Measurements from ENCODE around the gene SCAP.

Gene SCAP

DNA sequence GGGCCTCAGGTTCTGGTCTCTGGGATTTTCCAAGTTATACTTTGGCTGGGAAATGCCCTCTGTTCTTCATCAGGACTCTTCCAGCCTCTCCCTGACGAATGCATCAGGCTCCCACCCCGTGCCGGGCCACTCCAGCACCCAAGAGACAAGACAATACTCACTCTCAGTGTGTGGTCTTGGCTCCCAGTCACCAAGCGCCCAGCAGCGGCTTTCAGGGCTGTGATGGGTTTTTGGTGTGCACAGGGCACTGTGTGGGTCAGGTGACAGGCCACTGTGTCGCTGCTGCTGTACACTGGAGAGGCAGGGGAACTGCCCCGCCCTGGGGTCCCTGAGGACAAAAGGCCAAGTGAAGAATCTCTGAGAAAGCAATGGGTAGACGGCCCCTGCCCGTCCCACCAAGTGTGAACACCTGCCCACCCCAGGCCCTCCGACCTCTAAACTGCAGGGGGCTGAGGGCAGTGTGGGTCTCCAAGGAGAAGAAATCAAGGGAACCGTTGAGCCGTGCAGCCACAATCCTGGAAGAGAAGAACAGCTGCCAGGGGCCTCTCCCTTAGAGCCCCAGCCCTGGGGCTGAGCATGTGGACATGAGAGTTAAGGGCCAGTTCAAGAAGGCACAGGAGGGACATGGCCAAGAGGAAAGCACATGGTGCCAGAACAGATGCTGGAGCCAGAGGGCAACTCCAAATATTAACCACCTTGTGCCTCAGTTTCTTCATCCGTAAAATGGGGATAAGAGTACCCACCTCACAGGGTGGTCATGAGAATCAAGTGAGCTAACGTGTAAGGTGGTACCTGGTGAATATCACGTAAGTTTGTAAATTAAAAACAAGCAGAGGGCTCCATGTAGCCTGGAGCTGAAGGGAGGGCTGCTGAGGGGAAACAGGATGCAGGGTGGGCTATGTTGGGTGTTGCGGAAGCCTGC, 60.8 kb downstream of the SCAP start:
- no peak for DNase-seq

DNA sequence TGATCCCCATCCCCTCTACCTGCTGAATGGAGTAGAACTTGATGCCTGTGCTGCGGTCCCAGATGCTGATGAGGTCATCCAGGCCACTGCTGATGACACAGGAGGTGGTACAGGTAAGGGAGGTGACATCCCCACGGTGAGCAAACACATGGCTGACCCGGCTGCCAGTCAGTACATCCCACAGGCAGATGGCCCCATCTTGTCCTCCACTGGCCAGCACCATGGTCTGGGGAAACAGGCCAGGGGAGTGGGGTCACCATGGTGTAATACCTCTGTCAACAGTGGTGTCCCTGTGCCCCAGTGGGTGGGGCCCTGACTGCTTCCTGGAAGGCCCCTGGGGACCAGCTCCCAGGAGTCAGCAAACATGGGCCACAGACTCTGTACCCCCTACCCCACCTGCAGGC, 61.6 kb downstream of the SCAP start:
- no peak for DNase-seq

DNA sequence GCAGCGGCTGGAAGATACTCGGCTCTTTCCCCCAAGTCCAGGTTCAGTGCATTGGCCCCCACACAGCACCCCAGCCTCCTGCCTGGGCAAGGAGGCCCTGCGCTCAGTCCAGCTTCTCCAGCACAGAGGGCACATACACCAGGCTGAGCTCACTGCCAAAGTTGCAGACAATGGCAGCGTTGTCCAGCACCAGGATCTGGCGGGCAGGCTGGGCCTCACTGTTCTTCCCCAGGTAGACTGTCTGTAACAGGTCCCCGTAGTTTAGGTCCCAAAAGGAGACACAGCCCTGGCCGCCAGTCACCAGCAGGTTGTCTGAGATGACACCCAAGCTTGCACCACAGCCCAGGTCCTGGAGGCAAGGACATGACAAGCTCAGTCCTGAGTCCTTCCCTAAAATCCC, 62.0 kb downstream of the SCAP start:
- no peak for DNase-seq

DNA sequence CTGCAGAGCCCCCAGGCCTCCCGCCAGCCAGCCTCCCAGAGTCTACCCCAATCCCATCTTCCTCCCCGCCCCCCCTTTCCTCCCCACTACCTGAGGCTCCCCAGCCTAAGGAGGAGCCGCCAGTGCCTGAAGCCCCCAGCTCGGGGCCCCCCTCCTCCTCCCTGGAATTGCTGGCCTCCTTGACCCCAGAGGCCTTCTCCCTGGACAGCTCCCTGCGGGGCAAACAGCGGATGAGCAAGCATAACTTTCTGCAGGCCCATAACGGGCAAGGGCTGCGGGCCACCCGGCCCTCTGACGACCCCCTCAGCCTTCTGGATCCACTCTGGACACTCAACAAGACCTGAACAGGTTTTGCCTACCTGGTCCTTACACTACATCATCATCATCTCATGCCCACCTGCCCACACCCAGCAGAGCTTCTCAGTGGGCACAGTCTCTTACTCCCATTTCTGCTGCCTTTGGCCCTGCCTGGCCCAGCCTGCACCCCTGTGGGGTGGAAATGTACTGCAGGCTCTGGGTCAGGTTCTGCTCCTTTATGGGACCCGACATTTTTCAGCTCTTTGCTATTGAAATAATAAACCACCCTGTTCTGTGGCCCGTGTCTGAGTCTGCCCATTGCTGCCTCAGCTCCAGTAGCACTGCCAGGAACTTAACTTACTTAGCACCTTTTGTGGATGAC, 62.8 kb downstream of the SCAP start:
- no peak for DNase-seq

DNA sequence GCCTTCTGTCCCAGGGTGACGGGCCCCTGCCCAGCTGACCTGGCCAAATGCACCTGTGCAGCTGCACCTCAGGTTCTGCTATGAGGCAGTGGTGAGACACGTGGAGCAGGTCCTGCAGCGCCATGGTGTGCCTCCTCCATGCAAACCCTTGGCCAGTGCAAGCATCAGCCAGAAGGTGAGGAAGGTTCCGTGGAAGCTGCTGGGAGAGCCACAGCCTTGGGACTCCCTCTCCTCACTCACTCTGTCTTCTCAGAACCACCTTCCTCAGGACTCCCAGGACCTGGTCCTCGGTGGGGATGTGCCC, 63.3 kb downstream of the SCAP start:
- no peak for DNase-seq

DNA sequence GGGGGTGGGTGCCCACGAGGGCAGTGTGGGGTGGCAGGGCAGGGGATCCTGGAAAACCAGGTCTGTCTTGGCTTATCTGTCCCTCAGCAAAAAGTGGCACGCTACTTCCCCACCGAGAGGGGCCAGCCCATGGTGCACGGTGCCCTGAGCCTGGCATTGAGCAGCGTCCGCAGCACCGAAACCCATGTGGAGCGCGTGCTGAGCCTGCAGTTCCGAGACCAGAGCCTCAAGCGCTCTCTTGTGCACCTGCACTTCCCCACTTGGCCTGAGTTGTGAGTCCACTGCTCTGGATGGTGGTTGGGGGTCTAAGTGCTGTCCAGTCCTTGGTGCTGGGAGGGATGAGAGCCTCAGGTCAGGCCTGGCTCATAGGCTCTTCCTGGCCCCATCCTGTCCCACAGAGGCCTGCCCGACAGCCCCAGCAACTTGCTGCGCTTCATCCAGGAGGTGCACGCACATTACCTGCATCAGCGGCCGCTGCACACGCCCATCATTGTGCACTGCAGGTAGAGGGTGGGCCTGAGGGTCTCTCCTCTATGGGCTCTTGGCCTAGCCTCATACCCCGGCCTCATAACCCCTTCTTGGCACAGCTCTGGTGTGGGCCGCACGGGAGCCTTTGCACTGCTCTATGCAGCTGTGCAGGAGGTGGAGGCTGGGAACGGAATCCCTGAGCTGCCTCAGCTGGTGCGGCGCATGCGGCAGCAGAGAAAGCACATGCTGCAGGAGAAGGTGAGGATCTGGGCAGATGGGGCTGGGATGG, 63.9 kb downstream of the SCAP start:
- DNase-seq = no peak

DNA sequence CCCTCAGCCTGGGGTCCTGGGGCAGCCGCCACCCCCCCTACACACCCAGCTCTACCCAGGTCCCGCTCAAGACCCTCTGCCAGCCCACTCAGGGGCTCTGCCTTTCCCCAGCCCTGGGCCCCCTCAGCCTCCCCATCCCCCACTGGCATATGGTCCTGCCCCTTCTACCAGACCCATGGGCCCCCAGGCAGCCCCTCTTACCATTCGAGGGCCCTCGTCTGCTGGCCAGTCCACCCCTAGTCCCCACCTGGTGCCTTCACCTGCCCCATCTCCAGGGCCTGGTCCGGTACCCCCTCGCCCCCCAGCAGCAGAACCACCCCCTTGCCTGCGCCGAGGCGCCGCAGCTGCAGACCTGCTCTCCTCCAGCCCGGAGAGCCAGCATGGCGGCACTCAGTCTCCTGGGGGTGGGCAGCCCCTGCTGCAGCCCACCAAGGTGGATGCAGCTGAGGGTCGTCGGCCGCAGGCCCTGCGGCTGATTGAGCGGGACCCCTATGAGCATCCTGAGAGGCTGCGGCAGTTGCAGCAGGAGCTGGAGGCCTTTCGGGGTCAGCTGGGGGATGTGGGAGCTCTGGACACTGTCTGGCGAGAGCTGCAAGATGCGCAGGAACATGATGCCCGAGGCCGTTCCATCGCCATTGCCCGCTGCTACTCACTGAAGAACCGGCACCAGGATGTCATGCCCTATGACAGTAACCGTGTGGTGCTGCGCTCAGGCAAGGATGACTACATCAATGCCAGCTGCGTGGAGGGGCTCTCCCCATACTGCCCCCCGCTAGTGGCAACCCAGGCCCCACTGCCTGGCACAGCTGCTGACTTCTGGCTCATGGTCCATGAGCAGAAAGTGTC, 64.7 kb downstream of the SCAP start:
- no peak for DNase-seq

DNA sequence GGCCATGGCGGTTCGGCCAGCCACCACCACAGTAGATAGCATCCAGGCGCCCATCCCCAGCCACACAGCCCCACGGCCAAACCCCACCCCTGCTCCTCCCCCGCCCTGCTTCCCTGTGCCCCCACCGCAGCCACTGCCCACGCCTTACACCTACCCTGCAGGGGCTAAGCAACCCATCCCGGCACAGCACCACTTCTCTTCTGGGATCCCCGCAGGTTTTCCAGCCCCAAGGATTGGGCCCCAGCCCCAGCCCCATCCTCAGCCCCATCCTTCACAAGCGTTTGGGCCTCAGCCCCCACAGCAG, 65.4 kb downstream of the SCAP start:
- DNase-seq = no peak

DNA sequence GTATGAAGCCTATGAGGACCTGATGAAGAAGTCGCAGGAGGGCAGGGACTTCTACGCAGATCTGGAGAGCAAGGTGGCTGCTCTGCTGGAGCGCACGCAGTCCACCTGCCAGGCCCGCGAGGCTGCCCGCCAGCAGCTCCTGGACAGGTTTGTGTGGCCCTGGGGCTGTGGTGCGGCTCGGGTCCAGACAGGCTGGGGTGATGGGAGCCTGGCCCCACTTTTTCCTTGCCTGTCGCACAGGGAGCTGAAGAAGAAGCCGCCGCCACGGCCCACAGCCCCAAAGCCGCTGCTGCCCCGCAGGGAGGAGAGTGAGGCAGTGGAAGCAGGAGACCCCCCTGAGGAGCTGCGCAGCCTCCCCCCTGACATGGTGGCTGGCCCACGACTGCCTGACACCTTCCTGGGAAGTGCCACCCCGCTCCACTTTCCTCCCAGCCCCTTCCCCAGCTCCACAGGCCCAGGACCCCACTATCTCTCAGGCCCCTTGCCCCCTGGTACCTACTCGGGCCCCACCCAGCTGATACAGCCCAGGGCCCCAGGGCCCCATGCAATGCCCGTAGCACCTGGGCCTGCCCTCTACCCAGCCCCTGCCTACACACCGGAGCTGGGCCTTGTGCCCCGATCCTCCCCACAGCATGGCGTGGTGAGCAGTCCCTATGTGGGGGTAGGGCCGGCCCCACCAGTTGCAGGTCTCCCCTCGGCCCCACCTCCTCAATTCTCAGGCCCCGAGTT, 65.9 kb downstream of the SCAP start:
- DNase-seq = no peak

DNA sequence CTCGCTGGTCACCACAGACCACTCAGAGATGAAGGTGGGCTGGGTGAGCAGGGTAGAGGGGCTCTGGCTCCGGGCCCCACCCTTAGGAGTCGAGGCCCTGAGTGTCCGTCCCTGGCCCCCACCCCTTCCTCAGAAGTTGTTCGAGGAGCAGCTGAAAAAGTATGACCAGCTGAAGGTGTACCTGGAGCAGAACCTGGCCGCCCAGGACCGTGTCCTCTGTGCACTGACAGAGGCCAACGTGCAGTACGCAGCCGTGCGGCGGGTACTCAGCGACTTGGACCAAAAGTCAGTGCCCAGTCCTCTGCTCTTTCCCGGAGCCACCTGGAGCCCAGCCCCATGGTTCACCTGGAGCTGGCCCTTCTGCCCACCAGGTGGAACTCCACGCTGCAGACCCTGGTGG, 66.5 kb downstream of the SCAP start:
- DNase-seq = no peak

DNA sequence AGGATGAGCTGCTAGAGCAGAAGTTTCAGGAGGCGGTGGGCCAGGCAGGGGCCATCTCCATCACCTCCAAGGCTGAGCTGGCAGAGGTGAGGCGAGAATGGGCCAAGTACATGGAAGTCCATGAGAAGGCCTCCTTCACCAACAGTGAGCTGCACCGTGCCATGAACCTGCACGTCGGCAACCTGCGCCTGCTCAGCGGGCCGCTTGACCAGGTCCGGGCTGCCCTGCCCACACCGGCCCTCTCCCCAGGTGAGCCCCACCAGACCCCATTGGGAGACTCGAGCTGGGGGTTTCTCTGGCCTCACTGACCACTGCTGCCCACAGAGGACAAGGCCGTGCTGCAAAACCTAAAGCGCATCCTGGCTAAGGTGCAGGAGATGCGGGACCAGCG, 66.9 kb downstream of the SCAP start:
- DNase-seq = no peak

DNA sequence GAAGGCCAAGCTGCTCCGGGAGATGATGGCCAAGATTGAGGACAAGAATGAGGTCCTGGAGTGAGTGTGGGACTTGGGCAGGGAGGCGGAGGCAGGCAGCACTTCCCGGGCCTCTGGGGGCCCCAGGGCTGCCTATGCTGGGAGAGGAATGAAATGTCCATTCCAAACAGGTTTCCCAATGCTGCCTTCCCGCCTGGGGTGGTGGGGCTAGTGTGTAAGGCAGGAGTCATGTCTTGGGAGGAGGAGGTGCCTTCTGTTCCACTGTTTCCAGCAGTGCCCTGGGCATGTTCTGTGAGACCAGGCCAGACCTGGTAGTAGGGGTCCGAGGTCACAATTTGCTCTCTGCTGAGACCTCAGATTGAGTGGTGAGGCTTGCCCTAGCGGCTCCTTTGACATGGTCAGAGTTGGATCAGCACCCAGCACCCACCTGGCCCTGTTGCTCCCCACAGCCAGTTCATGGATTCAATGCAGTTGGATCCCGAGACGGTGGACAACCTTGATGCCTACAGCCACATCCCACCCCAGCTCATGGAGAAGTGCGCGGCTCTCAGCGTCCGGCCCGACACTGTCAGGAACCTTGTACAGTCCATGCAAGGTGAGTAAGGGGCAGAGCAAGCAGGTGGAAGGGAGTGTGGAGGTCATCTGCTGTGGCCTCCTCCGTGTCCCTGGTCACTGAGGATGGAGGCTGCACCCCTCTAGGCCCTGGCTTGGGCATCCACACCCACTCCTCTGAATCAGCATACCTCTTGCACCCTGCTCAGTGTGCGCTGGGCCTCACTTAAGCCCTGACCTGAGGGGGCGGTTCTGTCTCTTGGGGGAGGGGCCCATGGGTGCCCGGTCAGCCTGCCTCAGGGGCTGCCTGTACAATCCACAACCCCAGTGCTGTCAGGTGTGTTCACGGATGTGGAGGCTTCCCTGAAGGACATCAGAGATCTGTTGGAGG, 67.6 kb downstream of the SCAP start:
- no peak for DNase-seq

DNA sequence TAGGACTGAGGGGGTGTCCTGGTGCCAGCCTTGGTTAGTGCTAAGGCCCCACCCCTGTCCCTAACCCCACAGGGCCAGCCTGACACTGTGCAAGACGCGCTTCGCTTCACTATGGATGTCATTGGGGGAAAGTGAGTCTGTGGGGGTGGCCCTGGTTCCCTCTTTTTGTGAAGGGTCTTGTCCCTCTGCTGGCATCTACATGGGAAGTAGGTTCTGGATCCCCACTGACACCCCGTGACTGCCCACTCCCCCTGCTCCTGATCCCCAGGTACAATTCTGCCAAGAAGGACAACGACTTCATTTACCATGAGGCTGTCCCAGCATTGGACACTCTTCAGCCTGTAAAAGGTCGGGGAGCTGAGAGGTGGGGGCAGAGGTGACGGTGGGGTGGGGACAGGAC, 68.5 kb downstream of the SCAP start:
- no peak for DNase-seq

DNA sequence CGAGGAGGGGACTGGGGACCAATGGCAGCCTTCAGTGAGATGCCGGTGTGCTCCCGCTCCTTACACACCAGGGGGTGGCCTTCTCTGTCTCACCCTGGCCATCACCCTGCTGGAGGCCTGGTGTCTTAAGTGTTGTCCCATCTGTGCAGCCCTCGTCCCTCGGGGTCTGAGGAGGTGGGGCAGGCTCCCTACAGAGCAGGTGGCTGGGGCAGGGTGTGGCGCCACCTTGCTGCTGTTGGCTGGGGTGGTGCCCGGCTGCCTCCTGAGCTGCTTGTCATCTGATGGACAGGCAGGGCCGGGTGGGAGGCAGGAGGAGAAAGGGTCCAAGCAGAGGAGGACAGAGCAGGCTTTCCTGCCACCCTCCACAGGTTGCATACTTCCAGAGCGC, 69.0 kb downstream of the SCAP start:
- DNase-seq = no peak

DNA sequence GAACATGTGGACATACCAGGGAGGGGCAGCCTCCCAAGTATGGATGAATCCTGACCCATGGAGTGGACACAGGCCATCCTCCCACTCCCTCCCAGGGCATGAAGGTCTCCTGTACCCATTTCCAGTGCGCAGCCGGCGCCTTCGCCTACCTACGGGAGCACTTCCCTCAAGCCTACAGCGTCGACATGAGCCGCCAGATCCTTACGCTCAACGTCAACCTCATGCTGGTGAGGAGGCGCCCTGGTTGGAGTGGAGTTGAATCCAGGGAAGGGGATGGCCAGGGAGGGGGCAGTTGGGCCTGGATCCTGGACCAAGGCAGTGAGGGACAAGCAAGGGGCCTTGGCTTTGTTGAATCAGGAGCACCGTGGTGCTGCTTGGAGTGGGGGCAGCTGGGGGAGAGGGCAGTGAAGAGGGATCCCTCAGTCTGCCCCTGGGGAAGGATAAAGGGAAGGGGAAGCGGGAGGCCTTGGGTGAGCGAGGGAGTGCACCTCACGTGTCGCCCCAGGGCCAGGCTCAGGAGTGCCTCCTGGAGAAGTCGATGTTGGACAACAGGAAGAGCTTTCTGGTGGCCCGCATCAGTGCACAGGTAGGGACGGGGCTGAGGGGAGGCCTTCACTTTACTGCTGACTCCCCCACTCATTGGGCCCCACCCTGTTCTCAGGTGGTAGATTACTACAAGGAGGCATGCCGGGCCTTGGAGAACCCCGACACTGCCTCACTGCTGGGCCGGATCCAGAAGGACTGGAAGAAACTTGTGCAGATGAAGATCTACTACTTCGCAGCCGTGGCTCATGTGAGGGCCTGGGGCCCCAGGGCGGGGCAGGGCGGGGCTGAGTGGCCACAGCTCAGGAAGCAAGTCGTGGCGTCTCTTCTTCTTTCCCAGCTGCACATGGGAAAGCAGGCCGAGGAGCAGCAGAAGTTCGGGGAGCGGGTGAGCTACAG, 69.7 kb downstream of the SCAP start:
- no peak for DNase-seq

DNA sequence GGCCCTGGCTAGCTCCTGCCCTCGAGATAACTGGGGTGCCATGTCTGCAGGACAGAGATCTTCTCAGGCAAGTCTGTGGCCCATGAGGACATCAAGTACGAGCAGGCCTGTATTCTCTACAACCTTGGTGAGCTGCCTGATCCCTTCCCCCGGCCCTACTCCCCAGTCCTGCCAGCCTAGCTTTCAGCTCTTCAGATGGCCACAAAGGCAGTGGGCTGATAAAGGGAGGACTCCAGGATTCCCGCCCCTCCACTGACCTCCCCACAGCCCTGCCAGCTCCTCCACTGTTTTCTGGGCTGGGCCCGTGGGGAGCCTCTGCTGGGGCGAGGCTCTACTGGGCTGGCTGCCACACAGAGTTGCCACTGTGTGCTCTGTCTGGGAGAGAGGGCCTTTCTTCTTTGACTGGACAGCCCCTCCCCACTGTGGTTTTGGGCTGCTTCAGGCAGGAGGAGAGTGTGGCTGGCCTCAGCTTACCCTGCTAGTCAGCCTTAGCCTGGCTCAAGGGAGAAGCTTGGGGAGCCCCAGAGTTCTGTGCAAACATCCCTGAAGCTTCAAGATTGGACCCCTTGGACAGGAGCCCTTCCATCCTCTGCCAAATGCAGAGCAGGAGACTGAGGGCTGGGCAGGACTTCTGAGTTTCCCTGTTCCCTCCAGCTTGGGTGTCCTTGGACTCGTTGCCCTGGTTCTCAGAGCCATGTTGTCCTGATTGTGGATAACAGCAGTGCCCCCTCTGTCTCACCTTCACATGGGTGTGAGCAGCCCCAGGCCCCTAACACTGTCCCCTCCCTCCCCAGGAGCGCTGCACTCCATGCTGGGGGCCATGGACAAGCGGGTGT, 70.6 kb downstream of the SCAP start:
- no peak for DNase-seq

DNA sequence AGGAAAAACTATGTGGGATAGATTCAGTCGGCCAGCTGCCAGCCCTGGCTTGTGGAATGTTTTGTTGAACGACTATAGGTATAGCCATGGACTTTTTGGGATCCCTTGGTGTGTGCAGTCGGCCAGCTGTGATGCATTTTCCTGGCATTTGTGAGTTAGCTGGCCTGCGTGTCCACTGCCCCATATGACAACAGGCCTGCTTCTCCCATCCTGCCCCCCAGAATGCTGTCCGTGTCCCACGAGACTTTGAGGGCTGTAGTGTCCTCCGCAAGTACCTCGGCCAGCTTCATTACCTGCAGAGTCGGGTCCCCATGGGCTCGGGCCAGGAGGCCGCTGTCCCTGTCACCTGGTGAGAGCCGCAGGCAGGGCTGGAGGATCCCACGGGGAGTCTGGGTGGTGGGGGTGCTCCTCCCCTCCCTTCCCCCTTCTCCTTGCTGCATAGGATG, 71.3 kb downstream of the SCAP start:
- DNase-seq = no peak

DNA sequence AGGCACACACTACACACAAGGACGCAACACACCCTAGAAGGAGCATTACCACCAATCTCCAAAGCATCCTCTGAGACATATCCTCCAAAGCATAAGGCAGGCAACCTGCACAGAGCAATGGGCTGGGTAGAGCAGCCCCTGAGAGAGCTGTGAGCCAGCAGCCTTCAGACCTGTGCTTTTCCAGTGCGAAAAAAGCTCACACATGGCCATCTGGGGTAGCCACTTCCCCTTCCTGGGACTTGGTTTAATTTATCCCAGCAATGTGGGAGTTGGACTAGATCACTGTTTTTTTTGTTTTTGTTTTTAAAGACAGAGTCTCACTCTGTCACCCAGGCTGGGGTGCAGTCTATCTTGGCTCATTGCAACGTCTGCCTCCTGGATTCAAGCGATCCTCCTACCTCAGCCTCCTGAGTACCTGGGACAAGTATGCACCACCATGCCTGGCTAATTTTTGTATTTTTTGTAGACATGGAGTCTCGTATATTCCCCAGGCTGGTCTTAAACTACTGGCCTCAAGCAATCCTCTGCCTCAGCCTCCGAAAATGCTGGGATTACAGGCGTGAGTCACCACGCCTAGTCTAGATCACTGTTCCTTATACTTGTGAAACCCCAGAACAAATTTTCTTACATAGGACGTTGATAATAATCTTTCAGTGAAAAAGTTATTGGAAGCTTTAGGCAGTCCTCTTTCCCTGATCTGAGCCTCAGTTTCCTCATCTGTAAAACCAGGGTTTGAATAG, 76.0 kb downstream of the SCAP start:
- no peak for DNase-seq
